ENCODE data around the gene AATF. TPM values are rescaled to one million over a fixed set of nuclear protein-coding genes. Genes with fewer than 3 reads are reported as not detected.

Gene AATF
- total RNA-seq, 1 donor from 2014 or later, result 54.5 TPM

DNA sequence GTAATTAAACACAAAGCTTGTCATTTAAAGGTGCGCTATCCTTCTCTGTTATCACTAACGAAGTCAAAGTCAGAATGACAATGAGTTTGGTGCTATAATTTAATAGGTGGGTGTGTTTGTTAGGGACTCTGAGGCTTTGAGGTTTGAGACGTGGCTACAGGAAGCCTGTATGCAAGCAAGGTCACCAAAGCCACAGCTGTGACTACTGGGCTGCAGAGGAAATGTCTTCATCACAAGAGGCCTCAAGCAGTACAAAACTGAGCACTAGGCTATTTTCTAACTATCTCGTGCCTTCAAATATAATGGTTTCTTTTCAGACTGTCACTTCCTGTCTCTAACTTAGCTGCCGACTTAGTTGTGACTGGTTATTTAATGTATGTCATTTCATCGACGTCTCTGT is 141.2 kb downstream of the AATF start:
- TF ChIP-seq CTCF (IDR thresholded peaks at IDR 0.05; ENCODE audit: insufficient read depth, low read length, poor library complexity, severe bottlenecking), result no peak
- Histone ChIP-seq H3K27me3 (ENCODE audit: control insufficient read depth, insufficient read depth, low read length) (no peaks in the 10 kb centered on the region), H3K36me3 (ENCODE audit: control insufficient read depth, insufficient read depth, low read length) (no peaks in the 10 kb centered on the region), H3K4me3 (ENCODE audit: low read depth, low read length) (no peak overlapping the region)
- DNase-seq (ENCODE audit: low read depth), result no peak

DNA sequence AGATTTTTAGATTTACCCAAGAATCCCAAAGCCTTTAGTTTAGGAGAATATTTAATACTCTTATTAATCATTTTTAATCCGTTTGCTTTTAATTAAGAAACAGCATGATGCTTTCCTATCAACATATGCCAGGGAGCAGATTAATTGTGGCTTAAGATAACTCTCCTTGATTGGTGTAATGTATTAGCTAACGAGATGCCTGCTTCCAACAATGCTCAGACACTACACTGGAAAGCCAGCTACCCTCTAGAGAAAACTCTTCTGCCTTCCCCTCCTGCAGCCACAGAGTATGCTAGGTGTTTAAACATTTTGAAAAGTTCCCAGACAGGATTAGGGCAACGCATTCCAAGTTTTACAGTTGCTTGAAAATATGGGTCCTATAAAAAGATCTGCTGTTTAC is 142.2 kb downstream of the AATF start:
- TF ChIP-seq CTCF (IDR thresholded peaks at IDR 0.05; ENCODE audit: insufficient read depth, low read length, poor library complexity, severe bottlenecking), result no peak
- no peak for DNase-seq (ENCODE audit: low read depth)
- no peak overlapping the region for H3K4me3 ChIP-seq (ENCODE audit: low read depth, low read length)
- no peaks in the 10 kb centered on the region for H3K27me3 ChIP-seq (ENCODE audit: control insufficient read depth, insufficient read depth, low read length)
- H3K36me3 ChIP-seq (ENCODE audit: control insufficient read depth, insufficient read depth, low read length), result peaks cover 2% of the 10 kb centered on the region

- Histone ChIP-seq H3K27me3 (ENCODE audit: control insufficient read depth, insufficient read depth, low read length) (no peaks in the 10 kb centered on the region), H3K36me3 (ENCODE audit: control insufficient read depth, insufficient read depth, low read length) (peaks cover 2% of the 10 kb centered on the region), H3K4me3 (ENCODE audit: low read depth, low read length) (no peak overlapping the region)
- no peak for TF ChIP-seq CTCF (IDR thresholded peaks at IDR 0.05; ENCODE audit: insufficient read depth, low read length, poor library complexity, severe bottlenecking)
- peak; percentile 69 for DNase-seq (ENCODE audit: low read depth)
These were observed 143.3 kb downstream of the AATF start for GRCh38 chr17:37092071-37092470.

GRCh38 chr17:37092701-37093100 is 143.9 kb downstream of the AATF start:
- Histone ChIP-seq H3K27me3 (ENCODE audit: control insufficient read depth, insufficient read depth, low read length) (no peaks in the 10 kb centered on the region), H3K36me3 (ENCODE audit: control insufficient read depth, insufficient read depth, low read length) (peaks cover 2% of the 10 kb centered on the region), H3K4me3 (ENCODE audit: low read depth, low read length) (no peak overlapping the region)
- DNase-seq (ENCODE audit: low read depth), result no peak
- no peak for TF ChIP-seq CTCF (IDR thresholded peaks at IDR 0.05; ENCODE audit: insufficient read depth, low read length, poor library complexity, severe bottlenecking)

- H3K27me3 ChIP-seq (ENCODE audit: control insufficient read depth, insufficient read depth, low read length), result no peaks in the 10 kb centered on the region
- peaks cover 2% of the 10 kb centered on the region for H3K36me3 ChIP-seq (ENCODE audit: control insufficient read depth, insufficient read depth, low read length)
- no peak for DNase-seq (ENCODE audit: low read depth)
- H3K4me3 ChIP-seq (ENCODE audit: low read depth, low read length), result no peak overlapping the region
- TF ChIP-seq CTCF (IDR thresholded peaks at IDR 0.05; ENCODE audit: insufficient read depth, low read length, poor library complexity, severe bottlenecking), result no peak
These were observed 145.6 kb downstream of the AATF start for GRCh38 chr17:37094391-37094790.

DNA sequence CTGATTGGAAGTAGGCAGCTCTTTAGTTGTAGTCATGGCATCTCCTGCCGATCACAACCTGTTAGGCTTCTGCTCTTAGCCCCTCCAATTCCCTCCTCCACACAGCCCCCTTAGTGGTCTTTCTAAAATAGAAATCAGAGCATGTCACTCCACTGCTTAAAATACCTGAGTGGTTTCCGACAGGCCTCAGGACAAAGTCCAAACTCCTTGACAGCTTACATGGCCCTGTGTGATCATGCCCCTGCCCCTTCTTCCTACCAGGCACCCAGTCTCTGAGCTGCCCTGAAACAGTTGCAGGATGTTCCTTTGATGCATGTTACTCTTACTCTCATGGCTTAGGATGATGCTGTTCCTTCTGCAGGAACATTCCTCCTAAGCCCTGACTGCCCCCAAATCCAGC is 147.3 kb downstream of the AATF start:
- H3K36me3 ChIP-seq (ENCODE audit: control insufficient read depth, insufficient read depth, low read length), result peaks cover 2% of the 10 kb centered on the region
- no peaks in the 10 kb centered on the region for H3K27me3 ChIP-seq (ENCODE audit: control insufficient read depth, insufficient read depth, low read length)
- DNase-seq (ENCODE audit: low read depth), result no peak
- no peak overlapping the region for H3K4me3 ChIP-seq (ENCODE audit: low read depth, low read length)
- no peak for TF ChIP-seq CTCF (IDR thresholded peaks at IDR 0.05; ENCODE audit: insufficient read depth, low read length, poor library complexity, severe bottlenecking)
